ENCODE measurements around the gene RCOR1. TPM values are rescaled to one million over a fixed set of nuclear protein-coding genes. Genes with fewer than 3 reads are reported as not detected.
"Not testable (repeated sequence)": the region's sequence is repeated elsewhere in the genome, so short reads cannot be mapped to it uniquely, and the experiment has no call there.

Gene RCOR1
- total RNA-seq, 1 experiment from 2014 or later = 21.9 TPM

DNA sequence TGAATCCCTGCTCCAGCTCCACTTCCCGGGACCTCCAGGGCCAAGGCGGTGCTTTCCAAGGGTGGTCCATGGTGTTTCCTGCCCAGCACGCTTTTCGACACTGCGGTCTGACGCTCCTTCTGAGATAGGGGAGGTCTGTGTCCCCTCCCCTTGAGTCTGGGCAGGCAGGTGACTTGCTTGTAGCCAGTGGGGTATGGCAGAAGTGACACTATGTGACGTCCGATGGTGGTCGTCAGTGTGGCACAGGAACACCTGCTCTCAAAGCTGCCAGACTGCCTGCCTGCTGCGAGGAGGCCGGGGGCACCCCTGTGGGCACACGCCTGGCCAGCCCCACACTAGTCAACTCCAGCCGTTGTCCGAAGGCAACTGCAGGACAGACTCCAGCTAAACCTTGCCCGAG is 168.8 kb downstream of the RCOR1 start:
- H3K4me3 ChIP-seq = no peak overlapping the region
- H3K27me3 ChIP-seq (replicated peaks) = no peaks in the 10 kb centered on the region
- H3K36me3 ChIP-seq = no peaks in the 10 kb centered on the region
- H3K4me1 ChIP-seq (replicated peaks) = no peaks in the 10 kb centered on the region
- H3K27ac ChIP-seq = no peak overlapping the region
- H3K9me3 ChIP-seq (replicated peaks) = no peaks in the 10 kb centered on the region
- DNase-seq (ENCODE audit: low read depth in 1 of 2, low spot score in 2 of 2) = no peak

DNA sequence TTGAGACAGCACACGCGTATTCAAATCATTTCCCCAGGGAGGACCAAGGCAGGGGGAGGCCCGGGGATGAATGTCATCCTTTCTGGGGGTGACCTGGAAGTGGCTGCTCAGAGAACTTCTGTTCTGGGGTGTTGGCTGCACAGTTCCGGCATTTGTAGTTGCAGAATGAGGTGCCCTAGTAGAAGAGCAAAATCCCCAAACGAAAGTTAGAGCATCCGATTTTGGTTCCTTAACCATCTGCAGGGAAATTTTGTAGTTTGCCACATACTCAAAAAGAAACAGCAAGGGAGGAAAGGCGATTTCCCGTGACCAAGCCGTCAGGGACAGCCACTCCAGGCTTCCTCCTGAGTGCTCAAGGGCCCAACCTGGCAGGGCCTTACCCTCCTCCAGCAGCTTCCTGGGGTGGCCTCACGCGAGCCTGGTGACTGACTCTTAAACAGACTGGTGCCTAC is 171.8 kb downstream of the RCOR1 start:
- DNase-seq (ENCODE audit: low read depth in 1 of 2, low spot score in 2 of 2) = no peak
- no peaks in the 10 kb centered on the region for H3K27me3 ChIP-seq (replicated peaks)

DNA sequence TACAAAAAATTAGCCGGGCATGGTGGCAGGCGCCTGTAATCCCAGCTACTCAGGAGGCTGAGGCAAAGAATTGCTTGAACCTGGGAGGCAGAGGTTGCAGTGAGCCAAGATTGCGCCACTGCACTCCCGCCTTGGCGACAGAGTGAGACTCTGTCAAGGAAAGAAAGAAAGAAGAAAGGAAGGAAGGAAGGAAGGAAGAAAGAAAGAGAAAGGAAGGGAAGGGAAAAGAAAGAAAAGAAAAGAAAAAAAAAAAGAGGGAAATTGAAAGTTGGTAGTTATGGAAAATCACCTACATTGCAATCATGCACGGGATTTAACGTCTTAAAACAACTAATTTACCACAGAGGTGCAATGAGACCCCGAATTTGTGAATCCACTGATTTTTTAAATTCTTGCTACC is 173.3 kb downstream of the RCOR1 start:
- H3K36me3 ChIP-seq; H3K4me1 ChIP-seq (replicated peaks); DNase-seq (ENCODE audit: low read depth in 1 of 2, low spot score in 2 of 2); H3K4me3 ChIP-seq; H3K27me3 ChIP-seq (replicated peaks); H3K27ac ChIP-seq; H3K9me3 ChIP-seq (replicated peaks): not testable (repeated sequence)

More for the DNA sequence above, 171.8 kb downstream of the RCOR1 start:
- Histone ChIP-seq H3K4me3 (no peak overlapping the region), H3K4me1 (replicated peaks) (no peaks in the 10 kb centered on the region), H3K27ac (no peak overlapping the region), H3K36me3 (no peaks in the 10 kb centered on the region), H3K9me3 (replicated peaks) (no peaks in the 10 kb centered on the region)

DNA sequence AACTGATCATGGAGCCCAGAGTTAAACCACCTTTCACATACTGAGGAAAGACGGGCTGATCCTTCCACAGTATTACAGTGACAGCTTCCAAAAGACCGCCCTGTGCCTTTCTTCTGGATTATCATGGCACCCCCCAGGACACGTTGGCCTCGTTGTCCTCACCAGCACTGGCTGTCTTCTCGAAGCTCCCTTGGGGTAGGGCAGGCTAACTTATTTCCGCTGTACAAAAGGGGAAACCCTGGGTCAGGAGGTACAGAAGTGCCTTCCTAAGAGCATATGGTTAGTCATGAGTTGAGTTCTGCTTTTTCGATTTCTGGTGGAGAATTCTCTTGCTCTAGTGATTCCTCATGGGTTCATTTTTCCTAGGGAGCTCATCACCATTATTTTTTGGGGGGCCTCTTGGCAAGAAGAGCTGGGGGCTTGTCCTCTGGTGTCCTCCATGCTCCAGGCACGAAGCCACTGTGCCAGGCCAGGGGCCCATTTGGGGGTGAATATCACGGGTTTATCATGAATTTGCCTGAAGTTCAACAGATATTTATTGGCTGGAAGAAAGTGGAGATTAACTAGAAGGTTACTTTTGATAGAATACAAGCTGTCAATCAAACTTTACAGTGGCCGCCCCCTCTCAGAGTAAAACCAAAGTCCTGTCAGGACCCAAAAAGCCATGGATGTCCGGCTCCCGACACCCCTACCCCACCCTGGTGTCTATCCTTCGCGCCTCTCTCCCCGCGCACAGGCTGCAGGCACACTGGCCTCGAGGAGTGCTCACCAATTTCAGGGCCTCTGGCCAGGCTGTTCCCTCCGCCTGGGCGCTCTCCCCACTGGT is 176.0 kb downstream of the RCOR1 start:
- no peaks in the 10 kb centered on the region for H3K36me3 ChIP-seq
- no peak for DNase-seq (ENCODE audit: low read depth in 1 of 2, low spot score in 2 of 2)
- H3K9me3 ChIP-seq (replicated peaks) = no peaks in the 10 kb centered on the region
- H3K27me3 ChIP-seq (replicated peaks) = no peaks in the 10 kb centered on the region
- H3K27ac ChIP-seq = no peak overlapping the region
- H3K4me3 ChIP-seq = no peak overlapping the region
- no peaks in the 10 kb centered on the region for H3K4me1 ChIP-seq (replicated peaks)

DNA sequence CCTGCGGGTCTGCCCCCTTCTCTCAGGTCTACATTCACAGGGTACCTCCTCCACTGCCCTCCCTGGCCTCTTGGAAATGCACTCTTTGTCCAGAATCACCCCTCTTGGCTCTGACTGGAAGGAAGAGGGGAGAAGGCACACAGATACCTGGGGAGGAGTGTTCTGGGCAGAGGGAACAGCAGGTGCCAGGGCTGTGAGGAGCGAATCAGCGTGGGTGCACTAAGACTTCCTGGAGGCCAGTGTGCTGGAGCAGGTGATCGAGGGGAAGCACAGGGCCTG is 176.5 kb downstream of the RCOR1 start:
- no peak overlapping the region for H3K27ac ChIP-seq
- no peaks in the 10 kb centered on the region for H3K27me3 ChIP-seq (replicated peaks)
- H3K36me3 ChIP-seq = no peaks in the 10 kb centered on the region
- H3K9me3 ChIP-seq (replicated peaks) = no peaks in the 10 kb centered on the region
- no peak for DNase-seq (ENCODE audit: low read depth in 1 of 2, low spot score in 2 of 2)
- H3K4me1 ChIP-seq (replicated peaks) = no peaks in the 10 kb centered on the region
- H3K4me3 ChIP-seq = no peak overlapping the region

DNA sequence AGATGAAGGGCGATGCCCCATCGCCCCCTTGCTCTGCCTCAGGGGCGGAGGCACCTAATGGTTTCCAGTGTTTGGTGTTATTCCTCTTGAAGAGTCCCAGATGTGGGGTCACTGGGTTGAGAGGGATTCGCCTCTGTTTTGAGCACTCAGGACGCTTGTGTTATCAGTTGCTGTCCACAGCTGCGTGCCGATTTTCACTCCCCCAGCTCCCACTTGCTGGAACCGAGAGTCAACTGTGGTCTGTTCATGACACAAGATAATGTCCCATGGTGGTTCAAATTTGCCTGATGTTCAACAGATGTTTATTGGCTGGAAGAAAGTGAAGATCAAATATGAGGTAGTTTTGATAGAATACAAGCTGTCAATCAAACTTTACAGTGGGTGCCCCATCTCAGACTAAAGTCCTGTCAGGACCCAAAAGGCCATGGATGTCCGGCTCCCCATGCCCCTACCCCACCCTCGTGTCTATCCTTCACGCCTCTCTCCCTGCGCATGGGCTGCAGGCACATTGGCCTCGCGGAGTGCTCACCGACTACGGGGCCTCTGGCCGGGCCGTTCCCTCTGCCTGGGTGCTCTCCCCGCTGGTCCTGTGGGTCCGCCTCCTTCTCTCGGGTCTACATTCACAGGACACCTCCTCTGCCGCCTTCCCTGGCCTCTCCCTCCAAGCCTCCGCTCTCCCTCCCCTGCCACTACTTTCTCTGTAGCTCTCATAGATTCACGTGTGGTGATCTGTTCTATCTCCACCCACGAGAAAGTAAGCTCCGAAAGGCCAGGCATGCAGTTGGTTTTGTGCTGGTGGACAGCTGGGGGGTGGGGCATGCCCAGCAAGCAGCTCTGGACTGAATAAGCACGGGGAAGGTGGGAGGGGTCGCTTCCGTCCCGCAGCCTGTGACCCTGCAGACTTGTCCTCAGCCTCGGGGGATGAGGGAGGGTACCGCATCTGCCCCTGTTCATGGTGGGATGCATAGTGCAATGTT is 178.0 kb downstream of the RCOR1 start:
- H3K27ac ChIP-seq = no peak overlapping the region
- H3K36me3 ChIP-seq = no peaks in the 10 kb centered on the region
- no peaks in the 10 kb centered on the region for H3K27me3 ChIP-seq (replicated peaks)
- H3K4me3 ChIP-seq = no peak overlapping the region
- no peak for DNase-seq (ENCODE audit: low read depth in 1 of 2, low spot score in 2 of 2)
- no peaks in the 10 kb centered on the region for H3K9me3 ChIP-seq (replicated peaks)
- peaks cover 6% of the 10 kb centered on the region for H3K4me1 ChIP-seq (replicated peaks)

DNA sequence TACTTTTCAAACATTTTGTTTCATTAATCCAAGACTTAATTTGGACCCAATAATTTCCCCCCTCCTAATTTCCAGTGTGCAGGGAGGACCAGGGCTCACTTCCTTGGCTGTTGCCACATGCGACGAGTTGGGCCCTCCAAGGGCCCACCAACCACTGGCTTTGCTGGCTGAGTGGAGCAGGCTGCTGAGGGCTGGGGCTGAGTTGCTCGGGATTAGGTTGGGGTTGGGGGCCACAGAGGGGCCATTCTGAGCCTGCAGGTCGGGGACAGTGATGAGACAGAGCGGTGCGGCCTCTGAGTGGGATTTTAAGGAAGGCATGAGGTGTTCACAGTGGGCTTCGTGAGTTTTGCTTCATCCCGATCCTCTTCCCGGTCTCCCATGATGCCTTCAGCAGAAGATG is 178.7 kb downstream of the RCOR1 start:
- Histone ChIP-seq H3K27ac (no peak overlapping the region), H3K36me3 (no peaks in the 10 kb centered on the region), H3K27me3 (replicated peaks) (no peaks in the 10 kb centered on the region), H3K4me1 (replicated peaks) (peaks cover 13% of the 10 kb centered on the region), H3K4me3 (no peak overlapping the region), H3K9me3 (replicated peaks) (no peaks in the 10 kb centered on the region)
- DNase-seq (ENCODE audit: low read depth in 1 of 2, low spot score in 2 of 2) = no peak

DNA sequence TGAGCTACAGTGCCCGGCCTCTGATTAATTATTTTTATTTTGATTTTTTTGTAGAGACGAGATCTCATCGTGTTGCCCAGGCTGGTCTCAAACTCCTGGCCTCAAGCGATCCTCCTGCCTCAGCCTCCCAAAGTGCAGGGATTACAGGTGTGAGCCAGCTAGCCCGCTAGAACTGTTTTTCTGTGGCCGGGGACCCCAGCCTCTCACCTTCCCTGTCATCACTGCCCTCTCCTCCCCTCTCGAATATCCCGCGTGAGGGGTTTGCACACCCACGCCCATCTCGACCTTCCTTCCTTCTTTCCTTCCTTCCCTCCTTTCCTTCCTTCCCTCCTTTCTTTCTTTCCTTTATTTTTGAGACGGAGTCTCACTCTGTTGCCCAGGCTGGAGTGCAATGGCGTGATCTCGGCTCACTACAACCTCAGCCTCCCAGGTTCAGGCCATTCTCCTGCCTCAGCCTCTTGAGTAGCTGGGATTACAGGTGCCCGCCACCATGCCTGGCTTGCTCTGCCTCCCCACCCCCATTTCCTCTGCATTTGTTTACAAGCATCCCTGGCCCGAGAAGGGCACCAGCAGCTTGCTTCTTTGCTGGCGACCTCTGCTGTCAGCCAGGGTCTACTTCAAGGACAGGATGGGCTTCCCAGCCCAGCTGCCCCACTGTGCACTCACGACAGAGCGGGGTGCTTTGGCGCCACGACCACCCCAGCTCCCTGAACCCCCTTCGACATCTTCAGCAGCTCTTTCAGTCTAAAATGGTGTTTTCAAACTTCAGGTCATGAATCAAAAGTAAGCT is 180.5 kb downstream of the RCOR1 start:
- peaks cover 21% of the 10 kb centered on the region for H3K4me1 ChIP-seq (replicated peaks)
- peaks cover 2% of the 10 kb centered on the region; the same call in 1 of the 2 replicates for H3K9me3 ChIP-seq (replicated peaks)
- H3K27me3 ChIP-seq (replicated peaks) = no peaks in the 10 kb centered on the region
- H3K4me3 ChIP-seq = no peak overlapping the region
- no peak overlapping the region for H3K27ac ChIP-seq
- peaks cover 3% of the 10 kb centered on the region; the same call in 1 of the 2 replicates for H3K36me3 ChIP-seq
- no peak for DNase-seq (ENCODE audit: low read depth in 1 of 2, low spot score in 2 of 2)

DNA sequence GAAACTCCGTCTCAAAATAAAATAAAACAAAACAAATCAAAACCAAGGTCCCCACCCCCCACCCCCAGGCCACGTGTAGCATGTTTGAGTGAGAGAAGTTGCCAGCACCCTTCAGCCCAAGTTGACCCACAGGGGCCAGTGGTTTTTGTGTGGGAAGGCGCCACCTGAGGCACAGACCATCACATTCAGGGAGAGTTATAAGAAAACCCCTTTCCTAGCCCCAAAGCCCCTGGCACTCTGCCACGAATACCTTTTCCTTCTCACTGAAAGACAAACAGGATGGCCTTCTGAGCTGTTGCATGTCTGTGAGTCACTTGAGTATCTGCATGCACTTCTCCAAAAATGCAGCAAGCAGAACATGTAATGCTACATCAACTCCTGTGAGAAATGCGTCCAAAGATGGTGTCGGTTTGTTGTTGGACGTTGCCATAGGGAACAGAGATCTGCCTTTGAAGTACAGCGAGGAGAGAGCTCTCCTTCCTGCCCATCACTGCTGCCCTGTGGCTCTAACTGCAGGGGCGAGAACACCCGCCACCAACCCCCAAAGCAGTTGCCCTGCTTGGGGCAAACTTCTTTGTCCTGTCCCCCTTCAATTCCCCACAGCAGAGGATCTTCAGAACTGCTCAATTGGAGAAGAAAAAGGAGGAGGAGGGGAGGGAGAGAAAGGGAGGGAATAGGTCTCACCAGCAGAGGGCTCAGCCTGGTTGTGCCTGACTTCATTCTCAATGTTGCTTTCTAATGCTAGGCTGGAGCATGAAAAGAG is 182.1 kb downstream of the RCOR1 start:
- DNase-seq (ENCODE audit: low read depth in 1 of 2, low spot score in 2 of 2) = peak; percentile 52 to 54
- no peaks in the 10 kb centered on the region for H3K27me3 ChIP-seq (replicated peaks)
- peaks cover 2% of the 10 kb centered on the region; the same call in 1 of the 2 replicates for H3K9me3 ChIP-seq (replicated peaks)
- H3K36me3 ChIP-seq = peaks cover 10% of the 10 kb centered on the region
- H3K4me1 ChIP-seq (replicated peaks) = peaks cover 29% of the 10 kb centered on the region
- peak overlapping the region; percentile 16 for H3K27ac ChIP-seq
- H3K4me3 ChIP-seq = no peak overlapping the region

DNA sequence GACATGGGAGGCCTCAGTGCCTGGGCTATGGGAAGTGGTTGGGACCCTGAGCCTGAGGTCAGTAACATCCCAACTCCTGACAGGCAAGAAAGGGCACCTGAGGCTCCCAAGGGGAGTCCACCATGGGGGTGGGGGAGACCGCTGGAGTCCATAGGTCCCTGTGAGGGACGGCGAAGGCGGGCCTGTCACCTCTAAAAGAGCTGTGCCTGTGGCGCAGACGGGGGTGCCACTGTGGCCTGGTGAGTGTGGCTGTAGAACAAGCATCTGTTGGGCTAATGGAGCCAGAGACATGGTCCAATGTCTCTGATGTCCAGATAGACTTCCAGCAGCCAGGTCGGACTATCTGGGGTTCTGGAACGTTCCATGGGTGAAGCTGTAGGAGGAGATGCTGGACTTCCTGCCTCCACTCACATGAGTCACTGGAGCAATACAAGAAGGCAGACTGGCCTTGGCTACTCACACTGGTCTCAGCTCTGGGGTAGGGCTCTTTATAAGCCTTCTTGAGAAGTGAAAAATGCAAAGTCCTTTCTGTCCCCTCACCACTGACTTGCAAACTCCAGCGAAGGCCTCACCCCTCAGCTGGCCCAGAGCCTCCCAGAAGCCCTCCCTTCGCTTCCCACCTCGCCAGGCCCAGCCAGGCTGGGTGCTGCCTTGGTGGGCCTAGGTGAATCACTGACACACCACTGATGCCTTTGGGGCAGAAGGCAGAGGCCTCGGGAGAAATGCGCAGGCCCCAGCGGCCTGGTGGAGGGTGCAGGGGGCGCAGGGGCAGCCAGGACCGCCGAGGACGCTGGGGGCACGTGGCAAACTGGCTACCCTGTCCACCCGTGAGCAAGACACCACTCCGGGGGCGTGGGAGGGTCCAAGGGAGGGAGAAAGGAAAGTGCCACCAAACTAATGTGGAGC is 183.7 kb downstream of the RCOR1 start:
- peak; percentile 42 to 54 for DNase-seq (ENCODE audit: low read depth in 1 of 2, low spot score in 2 of 2)

DNA sequence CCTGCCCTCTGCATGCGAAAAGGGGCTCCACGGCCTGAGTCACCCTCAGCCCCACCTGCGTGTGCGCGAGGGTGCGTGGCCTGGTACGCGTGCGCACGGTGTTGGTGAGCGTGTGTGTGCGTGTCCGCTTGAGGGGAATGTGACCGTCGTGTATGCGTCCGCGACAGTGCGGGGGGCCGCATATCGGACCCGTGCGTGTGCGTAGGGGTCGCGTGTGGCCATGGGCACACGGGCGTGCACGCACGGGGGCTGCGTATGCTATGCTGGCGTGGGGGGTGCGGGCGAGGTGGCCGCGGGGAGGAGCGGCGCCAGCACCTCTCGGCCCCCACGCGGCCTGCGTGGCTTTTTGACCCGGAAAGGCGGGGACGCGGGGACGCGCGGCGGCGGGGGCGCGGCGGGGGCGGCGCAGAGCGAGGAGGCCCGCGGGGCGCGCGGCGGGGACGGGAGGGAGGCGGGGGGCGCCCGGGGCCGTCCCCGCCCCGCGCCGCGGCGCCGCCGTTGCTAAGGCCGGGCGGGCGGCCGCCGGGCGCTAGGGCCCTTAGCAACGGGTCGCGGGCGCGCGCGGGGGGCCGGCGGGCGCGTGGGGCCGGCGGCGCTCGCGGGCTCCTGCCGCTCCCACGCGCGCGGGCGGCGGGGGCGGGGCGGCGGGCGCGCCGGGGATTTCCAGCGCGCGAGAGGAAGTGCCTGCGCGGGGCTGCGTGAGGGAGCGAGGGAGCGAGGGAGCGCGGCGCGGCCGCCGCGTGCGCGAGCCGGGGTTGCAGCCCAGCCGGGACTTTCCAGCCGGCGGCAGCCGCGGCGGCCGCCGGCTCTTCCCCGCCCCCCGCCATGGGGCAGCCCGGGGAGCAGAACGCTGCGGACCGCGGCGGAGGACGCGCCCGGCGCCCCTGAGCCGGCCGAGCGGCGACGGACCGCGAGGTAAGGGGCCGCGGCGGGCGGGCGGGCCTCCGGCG is 184.6 kb downstream of the RCOR1 start, which contains the start of gene TRAF3:
TSS of gene TRAF3 (plus strand) at position 689 of the 950 bp plus-strand sequence. CDS start 92,753 bp downstream, outside the sequence.
- H3K4me3 ChIP-seq = peak within 1 kb of the TSS; percentile 98
- DNase-seq (ENCODE audit: low read depth in 1 of 2, low spot score in 2 of 2) = peak; percentile 23 to 76
- peak within 1 kb of the TSS; percentile 93 for H3K27ac ChIP-seq
- H3K9me3 ChIP-seq (replicated peaks) = peaks cover 2% of the 10 kb centered on the region; the same call in 1 of the 2 replicates
- peaks cover 30% of the 10 kb centered on the region for H3K4me1 ChIP-seq (replicated peaks)
- no peaks in the 10 kb centered on the region for H3K27me3 ChIP-seq (replicated peaks)
- H3K36me3 ChIP-seq = peaks cover 13% of the 10 kb centered on the region

More for the DNA sequence above, 183.7 kb downstream of the RCOR1 start:
- Histone ChIP-seq H3K9me3 (replicated peaks) (peaks cover 2% of the 10 kb centered on the region; the same call in 1 of the 2 replicates), H3K36me3 (peaks cover 13% of the 10 kb centered on the region), H3K27ac (peak overlapping the region; percentile 78), H3K27me3 (replicated peaks) (no peaks in the 10 kb centered on the region), H3K4me3 (peak overlapping the region; percentile 29), H3K4me1 (replicated peaks) (peaks cover 30% of the 10 kb centered on the region)
